Skin of body (tissue), 2 donors: ENCODE data around the gene KRTAP4-11. TPM values are rescaled to one million over a fixed set of nuclear protein-coding genes. Genes with fewer than 3 reads are reported as not detected.
"Not testable (repeated sequence)": the region's sequence is repeated elsewhere in the genome, so short reads cannot be mapped to it uniquely, and the experiment has no call there.

Experiments used
- DNase-seq: peaks from one replicate; lab custom pipeline; 2025; lab: John Stamatoyannopoulos, UW
- total RNA-seq: library from RNA; depleted of rRNA; stranded (reverse); fragments of >200 nt; gene quantifications from one replicate; pipeline ENCODE4 v1.2.3, GENCODE V29; 2014

Gene KRTAP4-11
- total RNA-seq, 1 donor from 2014 or later: 0.79 TPM

GRCh38 chr17:41084100-41084856 is 33.9 kb downstream of the KRTAP4-11 start, which contains the start of gene KRTAP4-7:
KRTAP4-7 (plus strand) TSS chr17:41084150; CDS start chr17:41084207, 57 bp downstream.
- not testable (repeated sequence) for DNase-seq

DNA sequence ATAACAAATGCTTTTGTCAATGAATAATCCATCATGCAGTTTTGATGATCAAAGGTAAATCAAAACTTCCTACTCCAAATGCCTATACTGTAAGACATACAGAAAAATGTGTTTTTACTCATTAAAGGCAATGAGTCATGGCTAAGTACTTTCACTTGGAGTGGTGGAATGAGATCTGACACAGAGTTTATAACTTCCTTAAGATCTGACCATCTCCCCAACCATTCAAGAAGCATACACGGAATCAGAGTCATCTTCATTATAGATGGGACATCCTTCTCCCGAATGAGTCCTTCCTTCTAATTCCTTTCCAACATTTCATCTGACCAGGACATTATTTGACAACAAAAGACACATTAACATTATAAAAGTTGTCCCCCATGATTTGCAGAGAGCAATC is 34.7 kb downstream of the KRTAP4-11 start:
- not testable (repeated sequence) for DNase-seq

DNA sequence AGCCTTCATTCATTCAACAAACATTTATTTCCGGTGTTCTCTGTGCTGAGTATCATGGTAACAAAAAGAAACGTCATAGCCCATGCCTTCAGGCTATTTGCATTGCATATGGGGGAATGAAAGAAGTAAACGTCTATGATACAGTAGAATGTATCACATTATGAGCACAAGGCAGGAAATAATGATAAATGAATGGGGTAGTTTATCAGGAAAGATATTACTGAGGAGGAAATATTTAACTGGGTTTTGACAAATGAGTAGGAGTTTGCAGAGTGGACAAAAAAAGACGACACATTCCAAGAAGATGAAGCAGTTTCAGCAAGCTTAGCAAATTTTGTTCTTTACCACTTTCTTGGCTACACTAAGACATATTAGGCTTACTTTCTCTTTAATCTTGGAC is 35.5 kb downstream of the KRTAP4-11 start:
- DNase-seq: no peak

DNA sequence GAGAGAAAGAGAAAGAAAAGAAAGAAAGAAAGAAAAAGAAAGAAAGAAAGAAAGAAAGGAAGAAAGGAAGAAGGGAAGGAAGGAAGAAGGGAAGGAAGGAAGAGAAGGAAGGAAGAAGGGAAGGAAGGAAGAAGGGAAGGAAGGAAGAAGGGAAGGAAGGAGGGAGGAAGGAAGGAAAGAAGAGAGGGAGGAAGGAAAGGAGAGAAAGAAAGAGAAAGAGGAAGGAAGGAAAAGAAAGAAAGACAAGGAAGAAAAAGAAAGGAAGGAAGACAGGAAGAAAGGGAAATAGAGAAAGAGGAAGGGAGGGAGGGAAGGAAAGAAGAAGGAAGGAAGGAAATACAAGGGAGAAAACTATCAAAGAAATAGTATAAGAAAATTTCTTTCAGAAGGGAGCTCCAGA is 41.4 kb downstream of the KRTAP4-11 start:
- no peak for DNase-seq

DNA sequence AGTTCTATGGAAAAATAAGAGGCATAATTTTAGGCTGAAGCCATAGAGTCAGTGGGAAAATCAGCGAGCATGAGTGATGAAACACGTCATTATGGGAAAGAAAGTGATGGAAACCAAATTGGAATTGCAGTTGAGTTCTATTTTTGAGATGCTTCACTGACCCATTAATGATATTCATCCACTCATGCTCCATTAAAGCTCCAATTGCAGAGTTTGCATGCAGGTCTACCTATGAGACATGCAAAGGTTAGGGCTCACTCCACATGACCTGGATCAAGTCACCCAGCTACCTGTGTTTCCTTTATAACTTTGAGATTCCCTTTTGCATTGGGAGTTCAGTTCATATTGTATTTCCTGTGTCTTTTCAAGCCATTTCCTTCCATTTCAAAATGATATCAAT is 44.5 kb downstream of the KRTAP4-11 start:
- no peak for DNase-seq

- no peak for DNase-seq
Observed at GRCh38 chr17:41071606-41072360, 46.4 kb downstream of the KRTAP4-11 start.

- no peak for DNase-seq
Observed at GRCh38 chr17:41069031-41069430, 49.1 kb downstream of the KRTAP4-11 start.

DNA sequence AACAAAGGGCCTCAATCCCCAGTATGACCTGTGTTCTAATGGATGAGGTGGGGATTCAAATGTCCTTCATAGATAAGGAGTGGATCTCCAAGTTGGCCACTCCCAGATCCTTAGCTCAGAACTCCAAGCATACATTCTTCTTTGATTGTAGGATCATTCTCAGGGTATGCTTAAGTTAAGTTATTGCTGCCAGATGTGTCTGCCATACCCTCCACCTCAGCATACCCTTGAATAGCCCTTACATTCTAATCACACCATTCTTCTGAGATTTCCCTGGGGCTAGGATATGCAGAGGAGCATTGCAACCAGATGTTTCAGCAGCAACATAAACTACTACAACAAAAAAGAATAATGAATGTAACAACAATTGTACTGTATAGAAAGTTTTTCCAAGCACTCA is 50.9 kb downstream of the KRTAP4-11 start:
- no peak for DNase-seq

Other genes starting within 250 kb of the KRTAP4-11 start
- 0.39 TPM for gene KRT20, start 233.1 kb downstream of the KRTAP4-11 start, total RNA-seq
- 107 TPM for gene KRT23, start 180.7 kb downstream of the KRTAP4-11 start, total RNA-seq
- gene KRT39, start 151.4 kb downstream of the KRTAP4-11 start, total RNA-seq: 6.4 TPM
- 7.7 TPM for gene KRT40, start 134.0 kb downstream of the KRTAP4-11 start, total RNA-seq
- 1.5 TPM for gene KRTAP3-3, start 124.2 kb downstream of the KRTAP4-11 start, total RNA-seq
- 2.3 TPM for gene KRTAP3-2, start 118.5 kb downstream of the KRTAP4-11 start, total RNA-seq
- 5.3 TPM for gene KRTAP3-1, start 109.2 kb downstream of the KRTAP4-11 start, total RNA-seq
- gene KRTAP1-5, start 91.2 kb downstream of the KRTAP4-11 start, total RNA-seq: 14.1 TPM
- not detected for gene KRTAP1-4, start 88.2 kb downstream of the KRTAP4-11 start, total RNA-seq
- 12.2 TPM for gene KRTAP1-3, start 83.5 kb downstream of the KRTAP4-11 start, total RNA-seq
- 7.5 TPM for gene KRTAP1-1, start 76.9 kb downstream of the KRTAP4-11 start, total RNA-seq
- gene KRTAP2-1, start 71.1 kb downstream of the KRTAP4-11 start, total RNA-seq: 3.4 TPM
- gene KRTAP2-2, start 63.1 kb downstream of the KRTAP4-11 start, total RNA-seq: 6.5 TPM
- 0.30 TPM for gene KRTAP2-3, start 58.3 kb downstream of the KRTAP4-11 start, total RNA-seq
- 3.3 TPM for gene KRTAP2-4, start 52.5 kb downstream of the KRTAP4-11 start, total RNA-seq
- gene KRTAP4-7, start 34.2 kb downstream of the KRTAP4-11 start, total RNA-seq: 11.4 TPM
- gene KRTAP4-8, start 20.2 kb downstream of the KRTAP4-11 start, total RNA-seq: 3.1 TPM
- gene KRTAP4-16, start 16.2 kb downstream of the KRTAP4-11 start, total RNA-seq: not detected
- 5.2 TPM for gene KRTAP4-9, start 13.0 kb downstream of the KRTAP4-11 start, total RNA-seq
- gene KRTAP4-12, start 5.8 kb upstream of the KRTAP4-11 start, total RNA-seq: 0.89 TPM
- gene KRTAP4-6, start 22.2 kb upstream of the KRTAP4-11 start, total RNA-seq: 4.0 TPM
- 1.3 TPM for gene KRTAP4-5, start 31.5 kb upstream of the KRTAP4-11 start, total RNA-seq
- 2.2 TPM for gene KRTAP4-4, start 42.4 kb upstream of the KRTAP4-11 start, total RNA-seq
- gene KRTAP4-3, start 49.8 kb upstream of the KRTAP4-11 start, total RNA-seq: 2.0 TPM
- gene KRTAP4-2, start 59.8 kb upstream of the KRTAP4-11 start, total RNA-seq: 1.1 TPM
- gene KRTAP4-1, start 66.5 kb upstream of the KRTAP4-11 start, total RNA-seq: 3.6 TPM
- gene KRTAP9-1, start 71.5 kb upstream of the KRTAP4-11 start, total RNA-seq: not detected
- gene KRTAP9-2, start 108.3 kb upstream of the KRTAP4-11 start, total RNA-seq: 6.3 TPM
- gene KRTAP9-3, start 114.1 kb upstream of the KRTAP4-11 start, total RNA-seq: 7.3 TPM
- gene KRTAP9-8, start 119.6 kb upstream of the KRTAP4-11 start, total RNA-seq: 8.5 TPM
- 6.5 TPM for gene KRTAP9-4, start 131.3 kb upstream of the KRTAP4-11 start, total RNA-seq
- 2.6 TPM for gene KRTAP9-9, start 137.0 kb upstream of the KRTAP4-11 start, total RNA-seq
- gene KRTAP9-6, start 147.0 kb upstream of the KRTAP4-11 start, total RNA-seq: not detected
- not detected for gene KRTAP9-7, start 157.3 kb upstream of the KRTAP4-11 start, total RNA-seq
- 0.39 TPM for gene KRTAP29-1, start 184.5 kb upstream of the KRTAP4-11 start, total RNA-seq
- gene KRTAP16-1, start 190.9 kb upstream of the KRTAP4-11 start, total RNA-seq: 4.5 TPM
- 7.9 TPM for gene KRTAP17-1, start 197.3 kb upstream of the KRTAP4-11 start, total RNA-seq
- 22.0 TPM for gene KRT33A, start 232.5 kb upstream of the KRTAP4-11 start, total RNA-seq